LoVo (cell line): ENCODE measurements around the gene LCA5.
A peak's percentile ranks its signal among the peaks of the same experiment; 100 is the strongest.
"Not testable (repeated sequence)": the region's sequence is repeated elsewhere in the genome, so short reads cannot be mapped to it uniquely, and the experiment has no call there.

Experiments
- DNase-seq: peaks from one replicate; pipeline ENCODE4 v3.0.0-alpha.2; 2016; ENCODE audit warnings: low spot score

The LCA5 gene

GRCh38 chr6:79536954-79537747 lies at the start of gene LCA5:
Gene LCA5, minus strand, starts transcription at chr6:79537430. Its CDS starts 18,536 bp downstream, at chr6:79518894.
- DNase-seq, result peak; percentile 95

GRCh38 chr6:79586548-79586947 lies 49.3 kb upstream of the LCA5 start:
- DNase-seq, result peak; percentile 49

- DNase-seq, result no peak
These were observed 47.1 kb upstream of the LCA5 start for GRCh38 chr6:79584332-79584731.

- DNase-seq, result not testable (repeated sequence)
These were observed 40.7 kb upstream of the LCA5 start for GRCh38 chr6:79577926-79578325.

- peak; percentile 31 for DNase-seq
These were observed 37.5 kb upstream of the LCA5 start for GRCh38 chr6:79574630-79575225.

- no peak for DNase-seq
These were observed 36.9 kb upstream of the LCA5 start for GRCh38 chr6:79574174-79574573.

- DNase-seq, result no peak
These were observed 33.8 kb upstream of the LCA5 start for GRCh38 chr6:79571030-79571367.

GRCh38 chr6:79570129-79571029 lies 33.1 kb upstream of the LCA5 start:
- peak; percentile 74 for DNase-seq

- DNase-seq, result no peak
These were observed 31.8 kb upstream of the LCA5 start for GRCh38 chr6:79568996-79569395.

GRCh38 chr6:79564636-79565035 lies 27.4 kb upstream of the LCA5 start:
- no peak for DNase-seq

GRCh38 chr6:79559706-79560105 lies 22.5 kb upstream of the LCA5 start:
- no peak for DNase-seq

- no peak for DNase-seq
These were observed 20.6 kb upstream of the LCA5 start for GRCh38 chr6:79557673-79558467.

- DNase-seq, result no peak
These were observed 17.1 kb upstream of the LCA5 start for GRCh38 chr6:79554305-79554704.

- DNase-seq, result no peak
These were observed 14.2 kb upstream of the LCA5 start for GRCh38 chr6:79551401-79551800.

- no peak for DNase-seq
These were observed 11.1 kb upstream of the LCA5 start for GRCh38 chr6:79548304-79548703.

GRCh38 chr6:79546186-79546585 lies 9.0 kb upstream of the LCA5 start:
- no peak for DNase-seq

GRCh38 chr6:79544939-79545450 lies 7.8 kb upstream of the LCA5 start:
- DNase-seq, result peak; percentile 92

GRCh38 chr6:79544299-79544927 lies 7.2 kb upstream of the LCA5 start:
- DNase-seq, result no peak

GRCh38 chr6:79543886-79544285 lies 6.7 kb upstream of the LCA5 start:
- DNase-seq, result no peak

GRCh38 chr6:79543411-79543810 lies 6.2 kb upstream of the LCA5 start:
- no peak for DNase-seq
